Mononuclear cell (primary cell): ENCODE data around the gene NOL4L. TPM values are rescaled to one million over a fixed set of nuclear protein-coding genes. Genes with fewer than 3 reads are reported as not detected.

Experiments used
- H3K27me3 ChIP-seq: 2 replicates; pipeline ENCODE4 v1.6.0; 2011; ENCODE audit warnings: low read length, control low read depth; ENCODE audit not compliant: insufficient read depth
- H3K4me1 ChIP-seq: 2 replicates; pipeline ENCODE4 v1.5.1; 2011; ENCODE audit warnings: mild to moderate bottlenecking, low read length, control low read depth; ENCODE audit not compliant: insufficient read depth
- H3K4me3 ChIP-seq: 2 replicates; pipeline ENCODE4 v1.5.1; 2011; ENCODE audit warnings: mild to moderate bottlenecking, low read length, moderate library complexity
- H3K9me3 ChIP-seq: 2 replicates; pipeline ENCODE4 v1.5.1; 2011; ENCODE audit warnings: low read depth, mild to moderate bottlenecking, control low read depth, low read length
- total RNA-seq: library from RNA; depleted of rRNA; stranded (reverse); fragments of >200 nt; gene quantifications from one replicate; pipeline ENCODE4 v1.2.3, GENCODE V29; 2012

Gene NOL4L
- total RNA-seq, 1 donor = 26.2 TPM

GRCh38 chr20:32527447-32528055, 57.6 kb downstream of the NOL4L start:
- peaks cover 67% of the 10 kb centered on the region for H3K4me1 ChIP-seq
- no peaks in the 10 kb centered on the region for H3K27me3 ChIP-seq
- H3K4me3 ChIP-seq = no peak overlapping the region
- no peaks in the 10 kb centered on the region for H3K9me3 ChIP-seq

GRCh38 chr20:32527052-32527446, 58.1 kb downstream of the NOL4L start:
- no peaks in the 10 kb centered on the region for H3K27me3 ChIP-seq
- peaks cover 71% of the 10 kb centered on the region for H3K4me1 ChIP-seq
- H3K9me3 ChIP-seq = no peaks in the 10 kb centered on the region
- H3K4me3 ChIP-seq = no peak overlapping the region

- Histone ChIP-seq H3K9me3 (no peaks in the 10 kb centered on the region), H3K4me1 (peaks cover 76% of the 10 kb centered on the region), H3K27me3 (no peaks in the 10 kb centered on the region), H3K4me3 (no peak overlapping the region)
Observed at GRCh38 chr20:32526541-32526940, 58.6 kb downstream of the NOL4L start.

DNA sequence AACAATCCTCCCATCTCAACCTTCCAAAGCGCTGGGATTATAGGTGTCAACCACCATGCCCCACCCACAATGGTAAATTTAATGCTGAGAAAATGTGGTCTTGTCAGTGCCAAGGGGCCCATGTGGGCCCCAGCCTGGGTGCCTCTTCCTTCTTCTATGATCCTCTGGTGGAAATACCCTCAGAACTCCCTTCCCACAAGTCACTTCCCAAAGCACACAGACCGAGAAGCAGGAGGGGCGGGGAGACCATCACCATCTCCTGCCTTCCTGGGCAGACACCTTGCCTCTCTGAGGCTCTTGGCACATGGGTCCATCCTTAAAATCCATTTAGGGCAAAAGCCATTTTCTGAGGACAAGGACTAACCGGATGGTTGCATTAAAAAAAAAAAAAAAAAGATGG, 59.0 kb downstream of the NOL4L start:
- no peak overlapping the region for H3K4me3 ChIP-seq
- no peaks in the 10 kb centered on the region for H3K9me3 ChIP-seq
- peaks cover 79% of the 10 kb centered on the region for H3K4me1 ChIP-seq
- H3K27me3 ChIP-seq = no peaks in the 10 kb centered on the region

- Histone ChIP-seq H3K9me3 (no peaks in the 10 kb centered on the region), H3K27me3 (no peaks in the 10 kb centered on the region), H3K4me1 (peaks cover 79% of the 10 kb centered on the region), H3K4me3 (no peak overlapping the region)
Observed at GRCh38 chr20:32524829-32525501, 60.2 kb downstream of the NOL4L start.

GRCh38 chr20:32523613-32524213, 61.4 kb downstream of the NOL4L start:
- no peaks in the 10 kb centered on the region for H3K27me3 ChIP-seq
- H3K4me1 ChIP-seq = peaks cover 74% of the 10 kb centered on the region
- H3K9me3 ChIP-seq = no peaks in the 10 kb centered on the region
- H3K4me3 ChIP-seq = no peak overlapping the region

DNA sequence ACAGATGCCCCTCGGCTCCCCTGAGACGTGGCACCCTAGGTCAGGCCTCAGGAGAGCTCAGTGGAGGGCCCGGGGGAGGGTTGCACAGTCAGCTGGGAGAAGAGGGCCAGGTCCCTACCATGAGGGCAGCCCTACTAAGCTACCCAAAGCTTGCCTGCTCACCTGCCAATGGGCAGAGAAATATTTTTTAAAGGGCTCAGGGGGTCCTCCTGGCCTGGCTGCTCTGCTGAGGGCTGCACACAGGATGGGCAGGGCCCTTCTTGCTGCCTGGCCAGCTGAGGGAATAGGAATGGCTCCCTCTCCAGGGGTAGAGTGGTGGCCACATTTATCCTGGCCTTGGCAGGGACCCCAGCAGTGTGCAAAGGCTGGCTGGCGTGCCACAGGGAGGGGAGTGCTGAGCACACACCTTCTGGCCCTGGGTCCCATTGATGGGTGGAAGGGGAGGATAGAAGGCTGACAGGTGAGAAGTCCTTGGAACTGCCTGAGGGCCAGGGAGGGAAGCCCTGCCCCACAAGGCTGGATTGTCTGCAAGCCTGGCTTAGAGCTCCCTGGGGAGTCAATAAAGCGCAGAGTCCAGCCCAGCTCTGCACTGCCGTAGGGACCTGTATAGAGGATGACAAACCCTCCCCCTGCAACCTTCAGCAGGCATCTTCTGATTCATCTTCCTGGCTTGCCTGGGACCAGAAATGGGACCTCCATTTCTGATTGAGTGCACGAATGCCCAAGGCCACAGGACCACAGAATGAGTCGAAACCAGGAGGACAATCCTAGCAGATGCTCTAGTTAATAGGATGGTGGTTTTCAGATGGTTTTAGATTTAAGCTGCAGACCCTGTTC, 62.1 kb downstream of the NOL4L start:
- Histone ChIP-seq H3K27me3 (no peaks in the 10 kb centered on the region), H3K4me1 (peaks cover 67% of the 10 kb centered on the region), H3K9me3 (no peaks in the 10 kb centered on the region), H3K4me3 (no peak overlapping the region)

- H3K9me3 ChIP-seq = no peaks in the 10 kb centered on the region
- no peak overlapping the region for H3K4me3 ChIP-seq
- H3K4me1 ChIP-seq = peaks cover 61% of the 10 kb centered on the region
- no peaks in the 10 kb centered on the region for H3K27me3 ChIP-seq
Observed at GRCh38 chr20:32522526-32522775, 62.7 kb downstream of the NOL4L start.

GRCh38 chr20:32521780-32522525, 63.2 kb downstream of the NOL4L start:
- H3K27me3 ChIP-seq = no peaks in the 10 kb centered on the region
- no peaks in the 10 kb centered on the region for H3K9me3 ChIP-seq
- peaks cover 61% of the 10 kb centered on the region for H3K4me1 ChIP-seq
- H3K4me3 ChIP-seq = no peak overlapping the region

GRCh38 chr20:32520927-32521203, 64.3 kb downstream of the NOL4L start:
- H3K4me1 ChIP-seq = peaks cover 57% of the 10 kb centered on the region
- H3K9me3 ChIP-seq = no peaks in the 10 kb centered on the region
- H3K27me3 ChIP-seq = no peaks in the 10 kb centered on the region
- no peak overlapping the region for H3K4me3 ChIP-seq

DNA sequence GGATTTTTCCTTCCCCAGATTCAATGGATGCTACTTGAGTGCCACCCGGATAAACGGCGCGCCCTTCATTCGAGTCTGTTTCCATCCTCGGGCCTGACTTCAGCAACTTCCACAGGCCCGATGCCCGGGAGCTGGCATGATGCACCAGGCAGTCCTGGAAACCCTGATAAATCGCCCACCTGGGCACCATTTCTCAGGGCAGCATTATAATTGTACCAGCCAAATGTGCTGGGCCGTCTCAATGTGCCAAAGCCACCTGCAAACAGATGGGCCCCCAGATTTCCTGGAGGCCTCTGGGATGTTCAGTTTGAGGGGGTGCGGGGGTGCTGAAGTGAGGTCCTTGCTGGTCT, 65.8 kb downstream of the NOL4L start:
- Histone ChIP-seq H3K9me3 (no peaks in the 10 kb centered on the region), H3K4me3 (no peak overlapping the region), H3K4me1 (peaks cover 58% of the 10 kb centered on the region), H3K27me3 (no peaks in the 10 kb centered on the region)

- H3K4me3 ChIP-seq = no peak overlapping the region
- no peaks in the 10 kb centered on the region for H3K27me3 ChIP-seq
- peaks cover 58% of the 10 kb centered on the region for H3K4me1 ChIP-seq
- no peaks in the 10 kb centered on the region for H3K9me3 ChIP-seq
Observed at GRCh38 chr20:32518593-32519380, 66.3 kb downstream of the NOL4L start.

- Histone ChIP-seq H3K9me3 (no peaks in the 10 kb centered on the region), H3K4me1 (peaks cover 58% of the 10 kb centered on the region), H3K4me3 (no peak overlapping the region), H3K27me3 (no peaks in the 10 kb centered on the region)
Observed at GRCh38 chr20:32517914-32518592, 67.1 kb downstream of the NOL4L start.

DNA sequence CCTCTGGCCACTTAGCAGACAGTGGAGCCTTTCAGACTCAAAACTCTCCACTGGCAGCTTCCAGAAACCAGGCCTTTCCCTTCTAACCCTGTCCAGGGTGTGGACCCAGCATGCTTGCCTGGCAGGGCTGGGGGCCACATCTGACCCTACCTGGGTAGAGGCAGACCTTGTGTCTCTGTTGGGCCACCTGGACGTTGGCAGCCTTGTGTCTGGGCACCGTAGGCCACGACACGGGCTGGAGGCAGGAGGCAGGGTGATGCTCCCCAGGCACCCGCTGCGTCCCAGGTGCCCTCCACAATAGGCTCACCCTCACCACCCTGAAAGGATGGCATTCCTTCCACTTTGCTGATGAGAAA, 67.6 kb downstream of the NOL4L start:
- Histone ChIP-seq H3K27me3 (no peaks in the 10 kb centered on the region), H3K4me3 (no peak overlapping the region), H3K4me1 (peaks cover 56% of the 10 kb centered on the region), H3K9me3 (no peaks in the 10 kb centered on the region)
